ENCODE measurements around the gene C14orf119. TPM values are rescaled to one million over a fixed set of nuclear protein-coding genes. Genes with fewer than 3 reads are reported as not detected.
"Not testable (repeated sequence)": the region's sequence is repeated elsewhere in the genome, so short reads cannot be mapped to it uniquely, and the experiment has no call there.

The C14orf119 gene
- total RNA-seq, 1 donor from 2014 or later, result 35.3 TPM

DNA sequence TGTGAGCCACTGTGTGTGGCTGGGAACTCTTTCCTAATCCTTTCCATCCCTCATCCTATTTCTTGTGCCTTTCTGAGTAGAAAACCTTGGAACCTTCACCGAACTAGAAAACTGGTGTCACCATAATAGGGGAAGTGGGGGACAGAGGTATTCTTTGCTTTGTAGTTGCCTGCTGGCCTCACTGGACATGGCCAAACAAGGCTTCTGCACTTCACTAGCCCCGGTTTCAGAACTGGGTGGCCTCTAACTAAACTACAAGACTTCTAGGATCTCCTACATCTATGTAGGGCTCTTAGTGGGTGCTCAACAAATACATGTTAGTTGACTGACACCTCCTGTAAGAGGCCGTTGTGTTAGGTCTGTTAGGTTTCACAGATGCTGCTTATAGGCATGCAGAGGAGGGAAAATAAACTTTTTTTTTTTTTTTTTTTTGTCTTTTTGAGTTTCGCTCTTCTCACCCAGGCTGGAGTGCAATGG is 10.1 kb downstream of the C14orf119 start:
- ATAC-seq (ENCODE audit: low read depth), result no peak
- TF ChIP-seq, protein P1, sequence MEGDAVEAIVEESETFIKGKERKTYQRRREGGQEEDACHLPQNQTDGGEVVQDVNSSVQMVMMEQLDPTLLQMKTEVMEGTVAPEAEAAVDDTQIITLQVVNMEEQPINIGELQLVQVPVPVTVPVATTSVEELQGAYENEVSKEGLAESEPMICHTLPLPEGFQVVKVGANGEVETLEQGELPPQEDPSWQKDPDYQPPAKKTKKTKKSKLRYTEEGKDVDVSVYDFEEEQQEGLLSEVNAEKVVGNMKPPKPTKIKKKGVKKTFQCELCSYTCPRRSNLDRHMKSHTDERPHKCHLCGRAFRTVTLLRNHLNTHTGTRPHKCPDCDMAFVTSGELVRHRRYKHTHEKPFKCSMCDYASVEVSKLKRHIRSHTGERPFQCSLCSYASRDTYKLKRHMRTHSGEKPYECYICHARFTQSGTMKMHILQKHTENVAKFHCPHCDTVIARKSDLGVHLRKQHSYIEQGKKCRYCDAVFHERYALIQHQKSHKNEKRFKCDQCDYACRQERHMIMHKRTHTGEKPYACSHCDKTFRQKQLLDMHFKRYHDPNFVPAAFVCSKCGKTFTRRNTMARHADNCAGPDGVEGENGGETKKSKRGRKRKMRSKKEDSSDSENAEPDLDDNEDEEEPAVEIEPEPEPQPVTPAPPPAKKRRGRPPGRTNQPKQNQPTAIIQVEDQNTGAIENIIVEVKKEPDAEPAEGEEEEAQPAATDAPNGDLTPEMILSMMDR (IDR thresholded peaks at IDR 0.05), result no peak
- intact Hi-C loops (cut with micrococcal nuclease), result no loop called here
- no peak for DNase-seq
- ChIA-PET CTCF (no interaction called here), POLR2A (interaction anchor here (0.7 kb wide), 1 partner anchor 217 kb away, joined by 13 read pairs; no protein-coding TSS in a partner anchor)
- no peaks in the 10 kb centered on the region for H3K9me3 Mint-ChIP-seq
- peaks cover 3% of the 10 kb centered on the region for H3K36me3 Mint-ChIP-seq (ENCODE audit: low read depth)
- H3K27ac Mint-ChIP-seq, result no peak overlapping the region
- H3K27me3 Mint-ChIP-seq, result no peaks in the 10 kb centered on the region
- H3K4me3 Mint-ChIP-seq, result no peak overlapping the region
- peaks cover 7% of the 10 kb centered on the region for H3K4me1 Mint-ChIP-seq

DNA sequence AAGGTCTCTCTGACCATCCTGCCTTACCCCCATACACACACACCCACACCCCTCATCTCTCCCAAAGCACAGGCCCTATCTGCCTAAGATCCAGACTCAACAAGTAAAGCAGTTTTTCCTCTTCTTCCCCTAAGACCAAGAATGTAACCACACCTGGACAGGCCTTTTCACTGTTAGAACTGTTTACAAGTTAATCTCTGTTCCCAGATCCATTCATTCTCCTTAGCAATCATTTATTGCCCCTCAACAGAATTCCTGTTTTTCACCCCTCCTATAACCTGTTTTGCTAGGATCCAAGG is 11.4 kb downstream of the C14orf119 start:
- CTCF ChIA-PET, result interaction anchor here (1.1 to 1.2 kb wide), 2 partner anchors 11 to 14 kb away, joined by 3 read pairs; partner anchors contain the start of genes ACIN1 and C14orf119
- Mint-ChIP-seq H3K27me3 (no peaks in the 10 kb centered on the region), H3K36me3 (ENCODE audit: low read depth) (no peaks in the 10 kb centered on the region), H3K4me1 (peaks cover 7% of the 10 kb centered on the region), H3K9me3 (no peaks in the 10 kb centered on the region), H3K4me3 (no peak overlapping the region), H3K27ac (no peak overlapping the region)
- POLR2A ChIA-PET, result no interaction called here
- TF ChIP-seq, protein P1 (IDR thresholded peaks at IDR 0.05), result no peak
- no peak for DNase-seq
- no peak for ATAC-seq (ENCODE audit: low read depth)
- intact Hi-C loops (cut with micrococcal nuclease), result no loop called here

DNA sequence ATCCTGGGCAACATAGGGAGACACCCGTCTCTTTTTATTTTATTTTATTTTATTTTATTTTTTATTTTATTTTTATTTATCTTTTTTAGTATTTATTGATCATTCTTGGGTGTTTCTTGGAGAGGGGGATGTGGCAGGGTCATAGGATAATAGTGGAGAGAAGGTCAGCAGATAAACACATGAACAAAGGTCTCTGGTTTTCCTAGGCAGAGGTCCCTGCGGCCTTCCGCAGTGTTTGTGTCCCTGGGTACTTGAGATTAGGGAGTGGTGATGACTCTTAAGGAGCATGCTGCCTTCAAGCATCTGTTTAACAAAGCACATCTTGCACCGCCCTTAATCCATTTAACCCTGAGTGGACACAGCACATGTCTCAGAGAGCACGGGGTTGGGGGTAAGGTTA is 12.3 kb downstream of the C14orf119 start:
- H3K27ac Mint-ChIP-seq; H3K4me3 Mint-ChIP-seq; H3K27me3 Mint-ChIP-seq; H3K36me3 Mint-ChIP-seq (ENCODE audit: low read depth); H3K4me1 Mint-ChIP-seq; DNase-seq; ATAC-seq (ENCODE audit: low read depth); intact Hi-C loops (cut with micrococcal nuclease); CTCF ChIA-PET; H3K9me3 Mint-ChIP-seq; POLR2A ChIA-PET: not testable (repeated sequence)

DNA sequence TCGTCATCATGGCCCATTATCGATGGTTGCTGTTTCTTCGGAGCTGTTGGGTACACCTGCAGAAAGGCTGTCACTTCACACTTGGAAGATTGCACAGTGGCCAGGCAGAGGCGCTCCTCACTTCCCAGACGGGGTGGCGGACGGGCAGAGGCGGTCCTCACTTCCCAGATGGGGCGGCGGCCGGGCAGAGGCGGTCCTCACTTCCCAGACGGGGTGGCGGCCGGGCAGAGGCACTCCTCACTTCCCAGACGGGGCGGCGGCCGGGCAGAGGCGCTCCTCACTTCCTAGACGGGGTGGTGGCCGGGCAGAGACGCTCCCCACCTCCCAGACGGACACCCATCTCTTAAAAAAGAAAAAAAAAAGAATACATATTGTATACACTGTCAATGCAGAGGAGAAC is 12.9 kb downstream of the C14orf119 start:
- H3K36me3 Mint-ChIP-seq (ENCODE audit: low read depth); ATAC-seq (ENCODE audit: low read depth); H3K27me3 Mint-ChIP-seq; H3K27ac Mint-ChIP-seq; intact Hi-C loops (cut with micrococcal nuclease); DNase-seq; H3K4me1 Mint-ChIP-seq; POLR2A ChIA-PET; H3K9me3 Mint-ChIP-seq; H3K4me3 Mint-ChIP-seq: not testable (repeated sequence)
- CTCF ChIA-PET, result interaction anchor here (0.9 kb wide), 1 partner anchor 8 kb away, joined by 3 read pairs; no protein-coding TSS in a partner anchor

DNA sequence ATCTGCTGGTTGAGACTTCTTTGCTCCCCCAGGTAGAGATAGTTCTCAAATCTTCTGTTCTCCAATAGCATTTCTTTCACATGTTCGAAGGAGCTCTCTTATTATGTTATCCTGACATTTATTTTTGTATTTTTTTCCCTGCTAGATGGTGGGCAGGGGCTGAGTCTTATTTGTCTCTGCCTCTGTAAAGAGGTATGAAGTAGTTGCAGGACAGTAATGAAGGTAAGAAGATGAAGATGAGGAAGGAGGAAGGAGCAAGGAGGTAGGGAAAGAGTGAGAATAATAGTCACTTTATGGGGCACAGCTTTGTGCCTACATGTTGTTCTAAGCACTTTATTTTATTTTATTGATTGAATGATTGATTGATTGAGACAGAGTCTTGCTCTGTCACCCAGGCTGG is 14.5 kb downstream of the C14orf119 start:
- no peak overlapping the region for H3K4me3 Mint-ChIP-seq
- H3K36me3 Mint-ChIP-seq (ENCODE audit: low read depth), result no peaks in the 10 kb centered on the region
- peaks cover 4% of the 10 kb centered on the region for H3K27me3 Mint-ChIP-seq
- H3K27ac Mint-ChIP-seq, result no peak overlapping the region
- ATAC-seq (ENCODE audit: low read depth) (no peak), DNase-seq (no peak)
- no peaks in the 10 kb centered on the region for H3K9me3 Mint-ChIP-seq
- POLR2A ChIA-PET, result no interaction called here
- CTCF ChIA-PET, result interaction anchor here (1.5 kb wide), 1 partner anchor 11 kb away, joined by 7 read pairs; no protein-coding TSS in a partner anchor
- H3K4me1 Mint-ChIP-seq, result peaks cover 7% of the 10 kb centered on the region
- intact Hi-C loops (cut with micrococcal nuclease), result no loop called here
- TF ChIP-seq, protein P1 (IDR thresholded peaks at IDR 0.05), result no peak

DNA sequence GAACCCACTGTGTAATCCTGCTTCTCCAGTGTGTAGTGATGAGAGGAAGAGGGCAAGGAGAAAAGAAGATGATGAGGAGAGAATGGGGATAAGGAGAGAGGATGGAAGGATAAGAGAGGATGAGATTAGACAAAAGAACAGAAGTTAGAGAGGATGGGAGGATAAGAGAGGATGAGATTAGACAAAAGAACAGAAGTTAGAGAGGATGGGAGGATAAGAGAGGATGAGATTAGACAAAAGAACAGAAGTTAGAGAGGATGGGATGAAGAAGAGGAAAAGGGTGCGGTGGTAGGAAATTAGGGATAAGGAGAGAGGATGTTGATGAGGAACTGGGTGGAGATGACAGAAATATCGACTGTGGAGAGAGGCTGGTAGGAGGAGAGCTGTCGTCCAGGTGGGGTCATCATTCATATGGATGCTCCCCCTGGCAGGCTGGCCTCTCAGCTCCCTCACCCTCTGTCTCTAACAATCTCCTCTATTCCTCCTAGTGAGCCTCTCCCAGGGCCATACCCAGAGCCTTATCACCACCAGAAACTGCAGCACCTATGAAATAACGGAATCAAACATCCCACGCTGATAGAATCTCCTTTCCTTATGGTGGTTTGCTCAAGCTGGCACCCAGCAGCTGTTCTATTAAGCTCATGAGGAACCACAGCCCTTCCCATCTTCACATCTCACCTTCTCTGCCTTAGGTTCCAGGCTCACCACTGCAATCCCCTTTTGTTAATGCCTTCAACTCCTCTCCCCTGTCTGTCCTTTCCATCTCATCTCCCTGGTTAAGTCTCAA is 15.5 kb downstream of the C14orf119 start:
- H3K27ac Mint-ChIP-seq, result no peak overlapping the region
- H3K9me3 Mint-ChIP-seq, result no peaks in the 10 kb centered on the region
- intact Hi-C loops (cut with micrococcal nuclease), result no loop called here
- ChIA-PET POLR2A (no interaction called here), CTCF (interaction anchor here (1.7 kb wide), 1 partner anchor 42 kb away, joined by 4 read pairs; no protein-coding TSS in a partner anchor)
- peaks cover 7% of the 10 kb centered on the region for H3K4me1 Mint-ChIP-seq
- no peak for DNase-seq
- no peak for ATAC-seq (ENCODE audit: low read depth)
- peaks cover 8% of the 10 kb centered on the region for H3K27me3 Mint-ChIP-seq
- no peak overlapping the region for H3K4me3 Mint-ChIP-seq
- no peaks in the 10 kb centered on the region for H3K36me3 Mint-ChIP-seq (ENCODE audit: low read depth)
- TF ChIP-seq, protein P1 (IDR thresholded peaks at IDR 0.05), result no peak
